K562 (cell line): ENCODE measurements around the gene CARD14. TPM values are rescaled to one million over a fixed set of nuclear protein-coding genes. Genes with fewer than 3 reads are reported as not detected.

Source experiments
- ATAC-seq: fragments of 200-7000 bp; cut with Tn5 transposase; 3 replicates; pipeline ENCODE4 v1.9.1; 2020; ENCODE audit warnings: moderate library complexity
- BruUV-seq: library from RNA; stranded (reverse); fragments of 400-500 nt; replicated peaks from 2 replicates; lab custom pipeline; 2021; lab: Mats Ljungman, UMichigan
- CTCF ChIA-PET: fragments of 300-600 bp; formaldehyde crosslinking; extraction: SDS; loops from one replicate; lab custom pipeline; 2021; ENCODE audit warnings: low intra/inter-chr PET ratio; lab: Yijun Ruan, JAX
- POLR2A ChIA-PET: fragments of 300-600, 350-650 bp; sonication (Branson Sonifier 250); formaldehyde crosslinking; extraction: SDS; loops from one replicate; lab custom pipeline; 2021; ENCODE audit warnings: antibody characterized with exemption, inconsistent platforms; lab: Yijun Ruan, JAX
- DNase-seq, 4 experiments: peaks; one replicate each; pipeline versions ENCODE4 v3.0.0 to v3.0.0-alpha.2; 2011 to 2018; ENCODE audit warnings: low spot score in 3 of 4, mixed read lengths in 3 of 4; ENCODE audit errors: extremely low read depth in 1 of 4
- FAIRE-seq: peaks from 2 replicates; lab custom pipeline; 2011; peaks lifted over from hg19 to GRCh38; lab: Jason Lieb, UNC
- H2AFZ ChIP-seq: 2 replicates; pipeline ENCODE4 v1.6.0; 2011; ENCODE audit warnings: low read depth, low read length, control low read depth, inconsistent platforms
- H3K27ac ChIP-seq: fragments of 200-600 bp; 3 replicates; pipeline ENCODE4 v1.8.0; 2011; ENCODE audit warnings: low read depth, mild to moderate bottlenecking, control low read depth, inconsistent platforms, low read length, moderate library complexity, mixed read lengths; ENCODE audit errors: extremely low read depth
- H3K27me3 ChIP-seq, 2 experiments: fragments of 300-600 bp in 1 of 2; 2 replicates in 1 of 2; 3 replicates in 1 of 2; pipeline versions ENCODE4 v1.6.0 to v1.8.0; 2011; ENCODE audit warnings: inconsistent platforms in 2 of 2, low read length in 2 of 2, mild to moderate bottlenecking in 1 of 2, mixed read lengths in 1 of 2, moderate library complexity in 1 of 2; ENCODE audit not compliant: control insufficient read depth in 2 of 2, insufficient read depth in 2 of 2
- H3K36me3 ChIP-seq: fragments of 300-600 bp; 3 replicates; pipeline ENCODE4 v1.8.0; 2011; ENCODE audit warnings: mild to moderate bottlenecking, low read length, inconsistent platforms; ENCODE audit not compliant: control insufficient read depth, insufficient read depth
- H3K4me1 ChIP-seq, 2 experiments: fragments of 200-600 bp in 1 of 2; replicated peaks in 1 of 2; 2 replicates in 1 of 2; 3 replicates in 1 of 2; pipeline versions ENCODE4 v1.5.1 to v1.8.0; 2011; ENCODE audit warnings: inconsistent platforms in 2 of 2, low read length in 2 of 2, mild to moderate bottlenecking in 1 of 2, mixed read lengths in 1 of 2, moderate library complexity in 1 of 2; ENCODE audit not compliant: control insufficient read depth in 2 of 2, insufficient read depth in 2 of 2
- H3K4me2 ChIP-seq: 2 replicates; pipeline ENCODE4 v1.6.1; 2011; ENCODE audit warnings: low read length, control low read depth, inconsistent platforms, mixed read lengths; ENCODE audit not compliant: insufficient read depth
- H3K4me3 ChIP-seq: fragments of 200-600 bp; sonication (generic), shearing (Covaris generic); 2 replicates; pipeline ENCODE4 v1.5.1; 2016; ENCODE audit warnings: control low read depth, inconsistent platforms
- H3K79me2 ChIP-seq: fragments of 200-600 bp; 3 replicates; pipeline ENCODE4 v1.8.0; 2011; ENCODE audit warnings: low read length, inconsistent platforms; ENCODE audit not compliant: control insufficient read depth, insufficient read depth
- H3K9ac ChIP-seq, 2 experiments: 2 replicates each; pipeline versions ENCODE4 v1.6.0 to v1.6.1; 2011; ENCODE audit warnings: low read depth in 2 of 2, low read length in 2 of 2, control low read depth in 1 of 2, inconsistent platforms in 1 of 2, mild to moderate bottlenecking in 1 of 2, mixed read lengths in 1 of 2; ENCODE audit not compliant: insufficient read depth in 1 of 2
- H3K9me1 ChIP-seq: one replicate; pipeline ENCODE4 v1.6.0; 2011; ENCODE audit warnings: inconsistent platforms, mild to moderate bottlenecking, low read length, moderate library complexity; ENCODE audit not compliant: control insufficient read depth, insufficient read depth
- H3K9me3 ChIP-seq: replicated peaks from 2 replicates; pipeline ENCODE4 v1.5.1; 2011; ENCODE audit warnings: low read depth, low read length, inconsistent platforms; ENCODE audit not compliant: control insufficient read depth, insufficient read depth
- H4K20me1 ChIP-seq: replicated peaks from 2 replicates; pipeline ENCODE4 v1.6.1; 2011; ENCODE audit warnings: low read length, inconsistent platforms, mixed read lengths; ENCODE audit not compliant: control insufficient read depth, insufficient read depth
- BMI1 ChIP-seq: fragments of 150-350 bp; IDR thresholded peaks from 2 replicates; pipeline ENCODE4 v1.6.1; 2014; ENCODE audit warnings: low read length
- FOSL1 ChIP-seq: fragments of 200-800 bp; sonication (Bioruptor generic); conservative IDR thresholded peaks from 2 replicates; pipeline ENCODE4 v1.6.1; 2016; ENCODE audit warnings: missing genetic modification characterization, missing compliant biosample characterization
- FOXA3 ChIP-seq, 2 experiments: fragments of 450-650 bp in 1 of 2; sonication (generic) in 1 of 2; formaldehyde crosslinking; IDR thresholded peaks in 1 of 2; conservative IDR thresholded peaks in 1 of 2; 2 replicates each; pipeline versions ENCODE4 v1.4.0 to v1.8.0; 2020 to 2022; ENCODE audit warnings: mild to moderate bottlenecking in 2 of 2, missing genetic modification reagents in 1 of 2
- FOXJ3 ChIP-seq: sonication (generic); formaldehyde crosslinking; IDR thresholded peaks from 2 replicates; pipeline ENCODE4 v1.4.0; 2020; ENCODE audit warnings: mild to moderate bottlenecking, missing genetic modification reagents
- ZBTB8A ChIP-seq: fragments of 450-650 bp; IDR thresholded peaks from 2 replicates; pipeline ENCODE4 v1.6.1; 2018; ENCODE audit warnings: mild to moderate bottlenecking, moderate library complexity; ENCODE audit not compliant: partially characterized antibody
- WGBS: fragments of 100-300 bp; shearing (Covaris generic); methylation state at CpG from one replicate; pipeline ENCODE4 v1.1.6; 2016; ENCODE audit warnings: low coverage, mixed read lengths; ENCODE audit not compliant: insufficient coverage; ENCODE audit errors: missing lambda C conversion rate; 5-methylcytosine and 5-hydroxymethylcytosine counted together
- in situ Hi-C: fragments of 300-500 bp; cut with MboI; formaldehyde crosslinking; loops from 4 replicates; pipeline ENCODE4 v1.15.0; 2018; ENCODE audit warnings: inconsistent platforms, mixed read lengths
- intact Hi-C: fragments of 100-400 bp; cut with micrococcal nuclease; formaldehyde crosslinking; loops from 2 replicates; pipeline ENCODE4 v1.14.2; 2022
- polyA plus RNA-seq, 8 experiments: library from polyadenylated mRNA; depleted of rRNA in 4 of 8; stranded (reverse) in 5 of 8; unstranded in 3 of 8; fragments of >200 nt; fragmentation: Nextera tagmentation in 2 of 8; fragmentation: Illumina TruSeq in 1 of 8; extraction: Ambion mirVana in 2 of 8; extraction: Trizol in 1 of 8; gene quantifications; 2 replicates each; pipeline versions ENCODE4 v1.2.1 to v1.2.3, GENCODE V29; 2011 to 2014; ENCODE audit warnings: inconsistent platforms in 1 of 8, missing spikeins in 1 of 8
- total RNA-seq, 7 experiments: library from RNA; depleted of rRNA in 6 of 7; stranded (reverse); fragments of >200 nt in 6 of 7; fragmentation: Illumina TruSeq in 2 of 7; extraction: Trizol in 2 of 7; gene quantifications; 2 replicates each; pipeline versions ENCODE4 v1.2.1 to v1.2.3, GENCODE V29; 2011 to 2021; ENCODE audit warnings: low replicate concordance in 1 of 7

The CARD14 gene
- total and polyA plus RNA-seq, 9 of the 15 experiments (the other 6 are each of a cell fraction or from before 2014, with no cell fraction given), result not detected

DNA sequence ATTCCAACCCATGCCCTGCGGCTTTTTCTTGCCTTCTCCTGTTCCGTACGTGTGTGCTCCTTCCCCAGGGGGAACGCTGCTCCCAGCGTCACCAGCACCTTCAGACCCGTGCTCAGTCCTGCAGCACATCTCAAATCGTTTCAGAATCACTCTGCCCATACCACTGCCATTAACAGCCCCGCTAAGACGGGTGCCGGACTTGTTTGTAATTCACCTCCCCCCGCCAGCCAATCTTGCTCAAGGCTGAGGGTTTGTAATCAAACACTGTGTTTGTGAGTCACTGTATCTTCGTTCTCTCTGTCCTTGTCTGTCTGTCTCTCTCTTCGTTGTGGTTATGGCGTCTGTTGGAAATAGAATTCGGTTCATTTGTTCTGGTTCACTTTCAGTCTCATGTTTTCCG lies 17.3 kb downstream of the CARD14 start:
- Histone ChIP-seq H3K36me3 (no peaks in the 10 kb centered on the region), H3K9me3 (no peaks in the 10 kb centered on the region; the same call in 1 of the 2 replicates), H3K9ac (no peak overlapping the region), H4K20me1 (no peaks in the 10 kb centered on the region), H3K4me1 (peaks cover 0 to 29% of the 10 kb centered on the region in 2 experiments; a peak in 3 of 5 replicates), H3K4me3 (no peak overlapping the region), H3K27me3 (peaks cover 74 to 95% of the 10 kb centered on the region in 2 experiments), H3K9me1 (no peaks in the 10 kb centered on the region), H3K4me2 (peak overlapping the region; percentile 16; the same call in 1 of the 2 replicates), H3K27ac (no peak overlapping the region), H3K79me2 (no peaks in the 10 kb centered on the region), H2AFZ (0 out of 2 replicates have a peak overlapping the region, but pooled peaks have one; percentile 9)
- POLR2A ChIA-PET, result no interaction called here
- TF ChIP-seq FOXJ3 (CRISPR knock-in tag) (0 out of 2 replicates have a peak, but pooled peaks have one; percentile 40), BMI1 (no peak), ZBTB8A (no peak), FOSL1 (tag) (peak; percentile 44; the same call in 1 of the 2 replicates)
- no peak for ATAC-seq
- CTCF ChIA-PET, result no interaction called here
- in situ Hi-C loops, result no loop called here
- BruUV-seq, result no TSS peak
- FAIRE-seq, result no peak
- DNase-seq, result no peak
- intact Hi-C loops, result loop anchor here (10.0 kb wide), 1 partner anchor 82 kb away; the partner anchor contains the start of gene GAA
- WGBS, result 3% methylated on average over 16 of the region's 16 CpGs

DNA sequence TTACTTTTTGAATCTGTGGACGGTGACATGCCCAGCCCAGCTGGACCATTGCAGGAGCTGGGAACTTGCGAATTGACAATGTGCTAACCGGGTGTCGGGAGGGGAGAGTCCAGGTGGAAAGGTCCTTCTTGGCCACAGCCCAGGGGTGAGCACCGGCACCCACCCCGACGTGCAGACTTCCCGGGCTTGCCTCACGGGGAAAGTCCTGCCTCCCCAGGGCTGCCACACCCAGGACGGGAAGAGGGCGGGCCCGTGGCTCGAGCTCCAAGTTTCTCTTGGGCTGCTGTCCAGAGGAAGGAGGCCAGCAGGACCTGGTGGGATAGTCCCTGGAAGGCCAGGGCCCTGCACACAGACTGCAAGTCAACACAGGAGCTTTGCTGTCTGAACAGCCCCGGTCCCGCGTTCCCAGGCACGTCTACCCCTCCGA lies 17.7 kb downstream of the CARD14 start:
- Histone ChIP-seq H2AFZ (0 out of 2 replicates have a peak overlapping the region, but pooled peaks have one; percentile 9), H3K4me1 (peaks cover 0 to 30% of the 10 kb centered on the region in 2 experiments; a peak in 3 of 5 replicates), H3K9me3 (no peaks in the 10 kb centered on the region; the same call in 1 of the 2 replicates), H3K27ac (no peak overlapping the region)
- DNase-seq, result peak in 2 of 4 experiments; percentile 59 to 60
- intact Hi-C loops (loop anchor here (10.0 kb wide), 1 partner anchor 83 kb away; the partner anchor contains the start of gene GAA), in situ Hi-C loops (no loop called here)
- TF ChIP-seq FOSL1 (tag) (0 out of 2 replicates have a peak, but pooled peaks have one; percentile 17), FOXA3 (CRISPR knock-in tag; conservative IDR thresholded peaks at IDR 0.05 in 1 of 2, IDR thresholded peaks at IDR 0.05 in 1 of 2) (no peak)
- TF ChIP-seq, all 486 proteins: peak for 1
- Histone ChIP-seq H4K20me1 (no peaks in the 10 kb centered on the region), H3K9me1 (no peaks in the 10 kb centered on the region), H3K4me3 (no peak overlapping the region), H3K36me3 (no peaks in the 10 kb centered on the region), H3K27me3 (peaks cover 74 to 95% of the 10 kb centered on the region in 2 experiments), H3K4me2 (peak overlapping the region; percentile 16; the same call in 1 of the 2 replicates), H3K9ac (peak overlapping the region in 1 of 2 experiments; percentile 65; a peak in 1 of 4 replicates), H3K79me2 (no peaks in the 10 kb centered on the region)
- ATAC-seq, result no peak
- no TSS peak for BruUV-seq
- WGBS, result 9% methylated on average over 16 of the region's 18 CpGs
- FAIRE-seq, result no peak
- POLR2A ChIA-PET, result interaction anchor here (0.6 to 1.1 kb wide), 2 partner anchors 9 to 21 kb away, joined by 4 read pairs; no protein-coding TSS in a partner anchor
- CTCF ChIA-PET, result no interaction called here
